H1 (cell line): ENCODE measurements around the gene PPP1R27. TPM values are rescaled to one million over a fixed set of nuclear protein-coding genes. Genes with fewer than 3 reads are reported as not detected.

ENCODE experiments used
- ASH2L ChIP-seq: fragments of 200-600, 300-600 bp; sonication (generic); IDR thresholded peaks from one replicate; pipeline ENCODE4 v1.7.1; 2017; ENCODE audit warnings: low read length
- CHD1 ChIP-seq: IDR thresholded peaks from 2 replicates; pipeline ENCODE4 v1.6.1; 2012; ENCODE audit warnings: low read depth, low read length, improper control_type of control experiment
- CTCF ChIP-seq, 3 experiments: IDR thresholded peaks; 1 replicate in 2 of 3; 2 replicates in 1 of 3; pipeline versions ENCODE4 v1.5.1 to v1.6.1; 2011; ENCODE audit warnings: low read length in 3 of 3, mild to moderate bottlenecking in 3 of 3, inconsistent platforms in 2 of 3, low read depth in 1 of 3, moderate library complexity in 1 of 3; ENCODE audit not compliant: insufficient read depth in 1 of 3; ENCODE audit errors: control extremely low read depth in 1 of 3
- EGR1 ChIP-seq: IDR thresholded peaks from 2 replicates; pipeline ENCODE4 v1.6.1; 2011; ENCODE audit warnings: low read depth, low read length, borderline replicate concordance
- EP300 ChIP-seq, 2 experiments: IDR thresholded peaks; 1 replicate in 1 of 2; 2 replicates in 1 of 2; pipeline ENCODE4 v1.6.1; 2011 to 2012; ENCODE audit warnings: low read depth in 2 of 2, low read length in 2 of 2, mild to moderate bottlenecking in 2 of 2, borderline replicate concordance in 1 of 2, inconsistent platforms in 1 of 2, moderate library complexity in 1 of 2
- FOSL1 ChIP-seq: IDR thresholded peaks from 2 replicates; pipeline ENCODE4 v1.6.1; 2011; ENCODE audit warnings: mild to moderate bottlenecking, low read depth, low read length, moderate library complexity; ENCODE audit not compliant: insufficient read depth
- HDAC6 ChIP-seq: IDR thresholded peaks from one replicate; pipeline ENCODE4 v1.7.1; 2012; ENCODE audit warnings: low read depth, mild to moderate bottlenecking, inconsistent platforms, low read length, moderate library complexity
- KDM1A ChIP-seq: fragments of 200-600, 300-600 bp; sonication (generic); IDR thresholded peaks from 2 replicates; pipeline ENCODE4 v1.7.1; 2016; ENCODE audit warnings: mild to moderate bottlenecking, low read length, borderline replicate concordance
- KDM4A ChIP-seq: IDR thresholded peaks from one replicate; pipeline ENCODE4 v1.7.1; 2012; ENCODE audit warnings: low read depth, mild to moderate bottlenecking, moderate library complexity, low read length, inconsistent platforms; ENCODE audit not compliant: severe bottlenecking
- NRF1 ChIP-seq: IDR thresholded peaks from 2 replicates; pipeline ENCODE4 v1.6.1; 2011; ENCODE audit warnings: mild to moderate bottlenecking, low read depth, low read length, improper control_type of control experiment
- POLR2A ChIP-seq, 2 experiments: IDR thresholded peaks; 1 replicate in 1 of 2; 2 replicates in 1 of 2; pipeline ENCODE4 v1.6.1; 2011; ENCODE audit warnings: low read depth in 2 of 2, low read length in 2 of 2, mild to moderate bottlenecking in 2 of 2; ENCODE audit errors: control extremely low read depth in 1 of 2
- POLR2AphosphoS5 ChIP-seq: IDR thresholded peaks from 2 replicates; pipeline ENCODE4 v1.6.1; 2011; ENCODE audit warnings: low read depth, low read length
- RXRA ChIP-seq: IDR thresholded peaks from 2 replicates; pipeline ENCODE4 v1.6.1; 2011; ENCODE audit warnings: low read depth, mild to moderate bottlenecking, low read length, moderate library complexity; ENCODE audit not compliant: insufficient read depth
- SIRT6 ChIP-seq: IDR thresholded peaks from one replicate; pipeline ENCODE4 v1.7.1; 2012; ENCODE audit warnings: low read length, inconsistent platforms
- SP4 ChIP-seq: IDR thresholded peaks from 2 replicates; pipeline ENCODE4 v1.6.1; 2012; ENCODE audit warnings: low read length, inconsistent platforms
- TAF1 ChIP-seq: IDR thresholded peaks from 2 replicates; pipeline ENCODE4 v1.6.1; 2011; ENCODE audit warnings: mild to moderate bottlenecking, low read depth, low read length
- TAF7 ChIP-seq: optimal IDR thresholded peaks from 2 replicates; pipeline ENCODE3; 2011; ENCODE audit warnings: low read depth, mild to moderate bottlenecking, inconsistent platforms, low read length, moderate library complexity, borderline replicate concordance
- TCF12 ChIP-seq: IDR thresholded peaks from 2 replicates; pipeline ENCODE4 v1.6.1; 2011; ENCODE audit warnings: low read depth, mild to moderate bottlenecking, low read length
- USF2 ChIP-seq: IDR thresholded peaks from 2 replicates; pipeline ENCODE4 v1.6.1; 2011; ENCODE audit warnings: low read length, improper control_type of control experiment
- polyA plus RNA-seq, 7 experiments: library from polyadenylated mRNA; depleted of rRNA in 3 of 7; stranded (reverse) in 5 of 7; unstranded in 2 of 7; fragments of >200 nt in 5 of 7; fragments of 200-250 nt in 2 of 7; gene quantifications; 1 replicate in 5 of 7; 2 replicates in 1 of 7; 4 replicates in 1 of 7; pipeline versions ENCODE4 v1.2.1 to v1.2.3, GENCODE V29; 2011 to 2013; ENCODE audit warnings: missing spikeins in 2 of 7, mixed read lengths in 2 of 7
- total RNA-seq: library from RNA; stranded (reverse); fragmentation: NEBNext Ultra II Directional; extraction: Animal tissue kit (Norgen Biotek cat#: 25700); gene quantifications from 2 replicates; pipeline ENCODE4 v1.2.1, GENCODE V29; 2021

PPP1R27 gene
- total and polyA plus RNA-seq, 2 of the 8 experiments (the other 6 are each of a cell fraction or from before 2014, with no cell fraction given), result 0.27 TPM; not detected in 1

GRCh38 chr17:81833160-81833920 is 1.5 kb downstream of the PPP1R27 start, which contains the start of gene MCRIP1 (continued):
- TF ChIP-seq EGR1, result peak; percentile 95
- peak; percentile 8 for TF ChIP-seq KDM4A
- TF ChIP-seq USF2, result peak; percentile 90
- TF ChIP-seq SP4, result peak; percentile 72; the same call in 1 of the 2 replicates
- TF ChIP-seq TCF12, result no peak
- peak in 1 of 2 experiments; percentile 87; a peak in 1 of 3 replicates for TF ChIP-seq POLR2A (IDR thresholded peaks at IDR 0.05; ENCODE audit: control extremely low read depth in 1 of 2, low read depth in 2 of 2, low read length in 2 of 2)
- TF ChIP-seq RXRA, result no peak
- peak; percentile 80 for TF ChIP-seq NRF1
- no peak for TF ChIP-seq KDM1A
- peak; percentile 87 for TF ChIP-seq TAF1
- TF ChIP-seq EP300 (IDR thresholded peaks at IDR 0.05; ENCODE audit: borderline replicate concordance in 1 of 2, low read depth in 2 of 2, low read length in 2 of 2), result 0 out of 3 replicates have a peak, but pooled peaks of 1 of the 2 experiments have one; percentile 27
- TF ChIP-seq HDAC6, result no peak
- TF ChIP-seq TAF7, result peak; percentile 74
- peak; percentile 44 for TF ChIP-seq ASH2L
- TF ChIP-seq FOSL1, result no peak
- TF ChIP-seq CTCF (IDR thresholded peaks at IDR 0.05; ENCODE audit: control extremely low read depth in 1 of 3, insufficient read depth in 1 of 3, low read depth in 1 of 3, low read length in 3 of 3), result 0 out of 4 replicates have a peak, but pooled peaks of 1 of the 3 experiments have one; percentile 1
- no peak for TF ChIP-seq SIRT6
- TF ChIP-seq CHD1, result no peak
- peak; percentile 30; the same call in 1 of the 2 replicates for TF ChIP-seq POLR2AphosphoS5
